NCI-H2196 (cell line): ENCODE data around the gene LRCH4.

ENCODE experiments used
- DNase-seq: peaks from one replicate; lab custom pipeline; 2025; ENCODE audit not compliant: unreplicated experiment; lab: John Stamatoyannopoulos, UW

The LRCH4 gene

GRCh38 chr7:100582650-100583049 is 3.3 kb downstream of the LRCH4 start:
- DNase-seq = no peak

- no peak for DNase-seq
Observed at GRCh38 chr7:100582041-100582579, 3.8 kb downstream of the LRCH4 start.

DNA sequence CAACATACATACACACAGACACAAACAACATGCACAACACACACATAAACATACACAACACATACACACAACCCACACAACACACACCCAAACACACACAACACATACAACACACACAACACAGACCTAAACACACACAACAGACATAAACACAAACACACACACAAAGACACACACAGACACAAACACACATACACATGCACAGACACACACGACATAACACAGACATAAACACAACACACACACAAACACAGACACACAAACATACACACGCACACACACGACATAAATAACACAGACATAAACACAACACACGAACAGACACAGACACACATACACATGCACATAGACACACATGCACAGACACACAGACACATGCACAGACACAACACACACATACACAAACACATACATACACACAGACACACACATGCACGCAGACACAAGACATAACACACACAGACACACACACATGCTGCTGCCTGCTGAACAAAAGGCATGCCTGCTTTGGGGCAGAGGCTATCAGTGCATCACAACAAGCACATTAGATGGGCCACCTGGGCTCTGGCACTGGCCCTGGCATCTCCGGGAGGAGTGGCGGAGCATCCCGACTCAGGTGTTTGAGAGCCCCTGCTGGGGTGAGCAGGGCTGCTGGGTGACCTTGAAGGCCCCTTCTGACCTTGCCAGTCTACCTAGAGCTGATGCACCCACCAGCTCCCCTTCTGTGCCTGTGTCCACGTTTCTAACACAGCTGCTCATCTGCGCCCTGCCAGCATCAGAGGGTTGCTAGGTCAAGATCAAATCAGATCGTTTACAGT is 5.3 kb downstream of the LRCH4 start:
- DNase-seq = no peak

DNA sequence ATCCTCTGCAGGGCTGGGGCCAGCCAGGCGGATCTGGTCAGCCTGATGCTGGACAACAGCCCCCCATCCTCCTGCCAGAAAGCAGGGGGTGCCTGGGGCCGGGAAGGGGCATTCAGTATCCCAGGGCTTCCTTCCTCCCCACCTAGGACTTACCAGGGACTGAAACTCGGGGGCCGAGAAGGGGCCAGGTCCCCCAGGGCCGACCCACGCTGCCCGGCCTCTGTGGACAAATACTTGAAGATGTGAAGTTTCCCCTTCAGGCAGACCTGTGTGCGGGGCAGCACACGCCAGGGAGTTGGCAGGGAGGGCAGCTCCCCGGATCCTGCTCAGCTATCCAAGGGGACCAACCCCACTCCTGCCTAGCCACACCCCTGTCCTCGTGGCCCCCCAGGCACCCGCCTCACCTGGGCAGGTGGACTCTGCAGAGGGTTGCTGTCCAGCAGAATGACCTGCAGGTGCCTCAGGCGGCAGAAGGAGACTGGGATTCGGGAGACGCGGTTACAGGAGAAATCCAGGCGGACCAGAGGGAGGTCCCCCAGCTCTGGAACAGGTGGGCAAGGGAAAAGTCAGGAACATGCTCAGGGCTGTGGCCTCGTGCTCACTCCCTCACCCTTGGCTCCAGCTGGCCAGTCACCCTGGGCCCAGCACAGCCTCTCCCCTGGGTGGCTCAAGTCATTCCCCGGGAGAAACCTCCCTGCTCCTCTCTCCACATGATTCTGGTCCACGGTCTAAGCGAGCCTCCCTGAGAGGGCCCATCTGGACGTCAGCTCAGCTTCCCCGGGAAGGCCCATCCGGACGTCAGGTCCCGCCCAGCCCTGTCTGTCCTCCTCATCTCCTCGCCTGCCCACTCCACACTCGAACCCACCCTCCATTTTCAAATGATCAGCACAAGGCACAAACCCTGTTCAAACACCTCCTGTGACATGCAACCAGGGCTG is 7.4 kb downstream of the LRCH4 start:
- no peak for DNase-seq

- DNase-seq = no peak
Observed at GRCh38 chr7:100577507-100577906, 8.4 kb downstream of the LRCH4 start.

- no peak for DNase-seq
Observed at GRCh38 chr7:100577103-100577502, 8.8 kb downstream of the LRCH4 start.

DNA sequence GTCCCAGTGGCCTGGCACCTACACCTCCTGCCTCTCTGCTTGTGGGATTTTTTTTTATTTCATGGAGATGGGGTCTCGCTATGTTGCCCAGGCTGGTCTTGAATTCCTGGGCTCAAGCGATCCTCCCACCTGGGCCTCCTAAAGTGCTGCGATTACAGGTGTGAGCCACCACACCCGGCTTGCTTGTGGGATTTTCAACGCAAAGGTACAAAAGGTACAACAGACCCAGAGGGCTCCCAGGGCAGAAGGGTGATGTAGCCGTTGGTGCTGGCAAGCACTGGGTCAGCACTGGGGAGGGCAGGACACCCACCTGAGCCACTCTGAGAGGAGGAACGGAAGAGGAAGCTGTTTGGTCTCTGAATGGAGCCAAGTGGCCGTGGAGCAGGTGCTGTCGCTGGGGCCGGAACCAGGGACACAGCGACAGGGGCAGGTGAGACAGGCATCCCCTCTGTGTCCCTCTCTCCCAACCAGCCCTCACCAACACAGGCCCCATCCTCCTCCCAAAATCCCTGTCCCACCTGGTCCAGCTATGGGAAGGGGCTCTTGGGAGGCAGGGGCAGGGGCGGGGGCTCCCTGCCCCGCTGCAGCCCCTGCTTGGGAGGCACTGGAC is 9.4 kb downstream of the LRCH4 start:
- no peak for DNase-seq

- DNase-seq = no peak
Observed at GRCh38 chr7:100575746-100576383, 10.1 kb downstream of the LRCH4 start.

GRCh38 chr7:100575206-100575631 is 10.7 kb downstream of the LRCH4 start:
- no peak for DNase-seq

GRCh38 chr7:100574362-100575205 is 11.3 kb downstream of the LRCH4 start:
- no peak for DNase-seq

- DNase-seq = no peak
Observed at GRCh38 chr7:100573691-100574361, 12.1 kb downstream of the LRCH4 start, which contains the start of gene SAP25. TSS of gene SAP25 (minus strand) at chr7:100573900. CDS start at chr7:100573742, 158 bp downstream.

DNA sequence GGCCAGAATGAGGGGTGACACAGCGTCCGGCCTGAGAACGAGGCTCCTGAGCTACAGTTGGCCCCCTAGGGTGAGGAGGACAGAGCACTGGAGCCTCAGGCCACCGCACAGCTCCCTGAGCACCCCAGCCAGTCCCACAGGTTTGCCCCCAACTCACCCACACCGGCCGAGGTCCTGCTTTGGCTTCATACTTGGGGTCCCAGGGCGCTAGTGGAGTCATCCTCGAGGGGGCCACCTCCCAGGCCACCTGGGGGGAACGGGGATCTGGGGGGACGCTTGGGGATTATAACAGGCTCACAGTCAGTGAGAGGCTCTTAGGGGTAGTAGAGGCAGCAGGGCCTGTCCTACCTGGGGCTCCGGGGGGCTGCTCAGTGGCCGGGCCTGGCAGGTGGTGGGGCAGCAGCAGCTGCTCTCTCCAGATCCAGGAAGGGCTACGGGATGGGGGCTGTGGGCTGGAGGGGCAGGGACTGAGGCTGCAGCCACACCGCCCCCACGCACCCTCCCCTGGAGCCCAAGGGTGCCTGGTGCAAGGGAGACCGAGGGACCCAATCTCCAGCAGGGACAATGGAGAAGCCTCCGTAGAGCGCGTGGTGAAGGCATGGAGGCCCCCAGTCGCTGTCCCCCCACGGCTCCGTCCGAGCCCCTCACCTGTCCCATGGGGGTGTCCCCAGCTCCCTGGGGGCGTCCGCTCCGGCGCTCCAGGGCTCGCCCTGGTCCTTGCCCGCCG is 12.8 kb downstream of the LRCH4 start:
- no peak for DNase-seq

DNA sequence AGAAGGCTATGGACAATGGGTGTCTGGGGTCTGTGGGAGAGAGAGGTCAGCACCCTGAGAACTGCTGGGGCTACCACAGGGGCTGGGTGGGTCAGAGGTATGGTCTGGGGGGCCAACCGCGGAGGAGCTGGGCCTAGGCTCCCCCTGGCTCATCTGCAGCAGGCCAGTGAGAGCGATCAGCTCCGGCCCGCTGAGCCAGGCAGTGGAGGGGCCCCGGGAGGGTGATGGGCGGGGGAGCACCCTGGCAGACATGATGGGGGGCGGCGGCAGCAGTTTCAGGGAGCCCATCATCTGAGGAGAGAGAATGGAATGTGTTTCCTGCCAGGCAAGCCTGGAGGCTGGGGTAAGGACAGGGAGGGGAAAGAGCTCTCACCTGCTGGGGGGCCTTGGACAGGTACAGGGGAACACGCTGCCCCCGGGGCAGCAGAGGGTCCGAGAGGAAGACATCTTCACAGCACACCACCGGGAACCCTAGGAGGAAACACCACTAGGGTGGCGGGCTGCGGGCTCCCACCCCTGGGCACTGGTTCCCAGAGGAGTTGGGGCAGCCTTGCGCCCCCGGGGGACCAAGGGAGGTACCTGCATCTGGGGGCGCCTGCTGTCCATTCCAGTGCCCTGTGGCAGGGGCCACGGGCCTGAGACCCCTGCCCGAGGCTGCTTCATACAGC is 13.5 kb downstream of the LRCH4 start:
- no peak for DNase-seq

DNA sequence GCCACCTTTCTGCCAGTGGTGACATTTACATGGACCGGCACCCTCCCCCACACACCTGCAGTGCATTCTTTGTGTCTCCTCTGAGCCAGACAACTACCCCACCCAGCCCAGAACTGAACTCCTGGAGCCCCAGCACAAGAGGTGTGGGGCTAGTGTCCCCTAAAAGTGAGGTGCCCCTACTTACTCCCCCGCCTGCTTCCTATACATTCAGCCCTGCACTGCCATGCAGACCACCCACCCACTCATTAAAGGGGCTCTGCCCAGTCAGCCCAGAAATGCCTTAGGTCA is 14.2 kb downstream of the LRCH4 start:
- no peak for DNase-seq

- no peak for DNase-seq
Observed at GRCh38 chr7:100570954-100571828, 14.7 kb downstream of the LRCH4 start.

DNA sequence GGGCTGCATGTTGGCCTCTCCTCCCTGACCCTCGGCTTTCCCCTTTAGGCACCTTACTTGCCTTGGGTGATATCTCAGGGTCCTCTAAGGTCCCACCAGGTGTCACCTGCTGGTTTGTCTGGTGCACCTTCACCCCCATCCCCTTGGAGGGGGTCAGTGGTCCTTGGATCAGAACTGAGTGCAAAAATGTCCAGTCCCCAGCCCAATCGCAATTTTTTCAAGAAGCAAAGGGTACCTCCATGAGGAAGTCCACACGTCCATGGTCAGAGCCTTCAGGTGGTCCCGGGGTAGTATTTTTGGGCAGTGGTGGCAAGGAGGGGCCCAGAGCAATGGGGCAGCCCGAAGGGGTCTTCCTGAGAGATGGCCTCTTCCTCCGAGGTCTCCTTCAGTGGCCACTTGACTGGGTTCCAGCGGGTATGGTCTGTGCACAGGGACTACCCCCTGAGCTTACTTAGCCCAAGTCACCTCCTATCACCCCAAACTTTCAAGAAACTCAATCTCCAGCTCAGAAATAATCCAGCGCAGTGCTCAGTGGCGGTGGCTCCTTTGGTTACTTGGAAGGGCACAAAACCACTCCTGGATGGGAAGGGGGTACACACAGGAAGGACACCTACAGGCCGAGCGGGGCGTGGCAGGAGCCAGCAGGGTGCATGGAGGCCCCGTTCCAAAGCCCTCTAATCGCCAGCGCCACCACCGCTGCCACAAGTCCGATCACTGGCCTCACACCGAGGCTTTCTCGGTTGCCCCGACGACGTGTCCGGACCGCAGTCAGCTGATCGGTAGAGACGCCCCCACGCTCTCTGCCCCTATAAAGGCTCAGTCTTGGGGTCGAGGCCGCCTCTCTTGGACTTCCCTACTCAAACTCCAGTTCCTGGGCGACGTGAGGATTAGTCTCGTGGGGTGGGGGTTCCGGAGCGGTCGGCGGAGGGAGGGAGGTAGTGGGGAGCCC is 16.8 kb downstream of the LRCH4 start:
- peak; percentile 60 for DNase-seq
